HG02852 (cell line): Measurements from ENCODE around the gene PACS1.

ENCODE experiments used
- ATAC-seq: cut with Tn5 transposase; IDR thresholded peaks from one replicate; pipeline ENCODE4 v1.9.1; 2021; ENCODE audit warnings: mild to moderate bottlenecking, moderate library complexity; ENCODE audit not compliant: unreplicated experiment

PACS1 gene

GRCh38 chr11:66131937-66132632 lies 62.0 kb downstream of the PACS1 start:
- ATAC-seq: no peak

DNA sequence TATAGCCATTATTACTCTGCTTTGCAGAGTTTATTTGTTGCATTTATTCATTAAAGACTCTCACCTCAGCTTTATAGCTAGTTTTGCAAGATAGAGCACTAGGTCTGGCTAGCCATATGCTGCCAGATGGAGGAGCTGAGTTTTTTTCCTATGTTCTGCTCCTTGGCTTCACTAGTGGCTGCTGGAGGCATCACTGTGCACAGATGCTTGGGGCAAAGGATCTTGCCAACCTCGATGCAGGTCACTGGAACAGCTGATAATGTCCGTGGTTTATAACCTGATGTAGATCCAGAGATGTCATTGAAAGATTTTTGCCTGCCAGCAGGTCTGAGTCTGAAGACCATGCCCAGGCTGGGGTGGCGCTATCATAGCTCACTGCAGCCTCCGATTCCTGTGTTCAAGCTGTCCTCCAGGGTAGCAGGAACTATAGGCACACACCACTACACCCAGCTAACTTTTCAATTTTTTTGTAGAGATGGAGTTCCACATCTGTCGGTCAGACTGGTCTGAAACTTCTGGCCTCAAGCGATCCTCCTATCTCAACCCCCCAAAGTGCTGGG lies 63.2 kb downstream of the PACS1 start:
- ATAC-seq: no peak

DNA sequence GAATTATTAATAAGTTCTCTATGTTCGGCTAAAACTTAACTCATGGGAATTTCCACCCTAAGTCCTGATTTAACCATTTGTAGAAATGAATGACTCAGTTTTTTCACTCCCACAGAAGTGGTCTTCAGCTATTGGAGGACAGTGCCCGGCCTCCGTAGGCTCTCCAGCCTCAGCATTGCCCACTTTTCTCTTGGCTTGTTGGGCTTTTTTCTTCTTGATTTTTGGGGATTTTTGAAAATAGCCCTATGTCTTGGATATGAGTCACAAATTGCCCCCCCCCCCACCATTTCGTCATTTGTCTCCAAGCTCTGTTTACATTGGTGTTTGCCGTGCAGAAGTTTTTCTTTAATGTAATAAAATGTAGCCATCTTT lies 66.7 kb downstream of the PACS1 start:
- ATAC-seq: no peak

DNA sequence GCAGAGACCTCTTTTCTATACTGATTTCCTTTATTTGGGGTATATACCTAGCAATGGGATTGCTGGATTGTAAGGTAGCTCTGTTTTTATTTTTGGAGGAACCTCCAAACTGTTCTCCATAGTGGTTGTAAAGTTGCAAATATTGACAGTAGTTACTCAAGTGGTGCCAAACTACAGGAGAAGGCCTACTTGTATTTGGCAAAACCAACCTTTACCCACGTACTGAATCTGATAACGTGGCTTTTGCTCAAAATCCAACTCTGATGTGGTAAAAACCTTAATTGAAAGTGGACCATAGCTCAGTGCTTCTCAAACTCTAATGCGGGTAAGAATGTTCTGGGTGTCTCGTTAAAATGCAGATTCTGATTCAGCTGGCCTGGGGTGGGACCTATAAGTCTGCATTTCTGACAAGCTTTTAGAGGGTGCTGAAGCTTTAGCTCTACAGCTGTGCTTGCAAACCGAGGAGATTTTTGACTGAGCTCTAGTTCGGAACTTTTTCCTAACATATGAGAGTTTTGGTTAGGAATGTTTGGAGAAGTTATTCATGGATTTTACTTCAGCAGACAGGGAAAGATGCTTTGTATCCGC lies 69.8 kb downstream of the PACS1 start:
- ATAC-seq: no peak

- no peak for ATAC-seq
Observed at GRCh38 chr11:66142370-66143263, 72.5 kb downstream of the PACS1 start.

- ATAC-seq: no peak
Observed at GRCh38 chr11:66143264-66143566, 73.1 kb downstream of the PACS1 start.

DNA sequence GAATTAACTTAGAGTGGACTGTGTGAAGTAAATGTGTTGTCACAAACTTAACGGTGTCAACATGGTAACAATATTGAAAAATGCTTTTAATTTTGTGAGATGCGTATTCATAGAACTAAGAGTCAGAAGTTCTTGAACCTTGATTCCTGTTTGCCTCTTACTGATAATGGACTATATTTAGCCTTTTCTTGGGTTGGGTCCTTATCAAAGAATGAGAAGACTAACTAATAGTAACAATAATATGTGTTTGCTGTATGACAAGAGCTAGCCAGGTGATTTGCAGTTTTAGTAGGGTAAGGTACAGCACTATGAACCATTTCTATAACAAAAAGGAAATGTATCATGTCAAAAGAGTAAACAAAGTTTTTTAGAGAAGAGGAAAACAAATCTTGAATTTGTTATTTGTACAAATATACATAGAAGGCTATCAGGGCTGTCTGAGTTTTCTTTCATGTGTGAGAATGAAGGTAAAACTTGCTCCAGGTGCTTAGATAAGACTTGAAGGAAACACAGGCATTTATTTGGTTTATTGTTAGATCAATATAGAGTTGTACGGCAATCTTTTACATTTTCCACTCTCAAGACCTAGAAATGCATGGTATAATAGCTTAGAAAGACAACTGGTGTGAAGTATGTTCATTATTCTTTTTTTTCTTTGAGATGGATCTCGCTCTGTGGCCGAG lies 74.1 kb downstream of the PACS1 start:
- ATAC-seq: no peak

GRCh38 chr11:66146074-66146473 lies 76.0 kb downstream of the PACS1 start:
- ATAC-seq: no peak

DNA sequence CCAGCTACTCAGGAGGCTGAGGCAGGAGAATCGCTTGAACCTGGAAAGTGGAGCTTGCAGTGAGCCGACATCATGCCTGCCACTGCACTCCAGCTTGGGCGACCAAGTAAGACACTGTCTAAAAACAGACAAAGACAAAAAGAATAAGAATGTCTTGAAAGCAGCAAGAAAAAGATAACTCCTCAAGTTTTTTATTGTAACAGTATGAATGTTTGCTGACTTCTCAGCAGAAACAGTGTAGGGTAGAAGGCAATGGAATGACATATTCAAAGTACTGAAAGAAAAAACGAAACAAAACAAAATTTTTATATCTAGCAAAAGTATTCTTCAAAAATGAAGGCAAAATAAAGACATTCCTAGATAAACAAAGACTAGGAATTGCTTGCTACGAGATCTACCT lies 76.9 kb downstream of the PACS1 start:
- no peak for ATAC-seq

DNA sequence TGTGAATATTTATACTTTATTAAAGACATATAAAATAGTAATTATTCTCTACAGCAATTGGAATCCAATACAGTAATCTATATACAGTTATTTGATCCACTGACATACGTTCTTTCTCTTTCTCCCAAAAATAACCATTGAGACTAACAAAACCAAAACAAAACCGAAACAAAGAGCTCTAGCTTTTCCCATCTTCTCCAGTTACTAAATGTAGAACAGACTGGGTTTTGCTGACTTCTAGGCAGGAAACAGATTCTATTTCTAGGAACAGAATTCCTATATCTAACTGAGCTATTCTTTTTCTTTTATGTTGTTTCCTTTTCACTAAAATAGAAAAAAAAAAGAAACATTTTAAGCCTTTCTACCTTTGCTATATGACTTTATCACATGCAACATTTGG lies 80.1 kb downstream of the PACS1 start:
- no peak for ATAC-seq

DNA sequence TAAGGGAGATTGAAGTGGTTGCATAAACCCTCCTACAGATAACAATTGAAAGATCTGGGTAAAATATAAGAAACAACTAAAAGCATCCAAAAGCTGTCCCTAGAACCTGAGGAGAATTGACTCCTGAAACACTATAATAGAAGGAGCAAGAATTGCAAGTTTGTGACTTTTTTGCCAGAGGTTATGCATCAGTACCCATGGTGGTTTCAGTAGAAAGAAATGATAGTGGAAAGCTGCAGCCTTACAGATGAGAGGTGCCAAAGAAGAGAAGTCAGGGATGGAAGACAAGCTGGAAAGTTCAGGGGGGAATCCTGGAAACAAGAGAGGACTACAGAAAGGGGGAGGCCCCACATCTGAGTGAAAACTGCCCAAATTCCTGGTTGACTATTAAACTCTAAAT lies 80.7 kb downstream of the PACS1 start:
- ATAC-seq: no peak

- ATAC-seq: no peak
Observed at GRCh38 chr11:66151273-66151672, 81.2 kb downstream of the PACS1 start.

DNA sequence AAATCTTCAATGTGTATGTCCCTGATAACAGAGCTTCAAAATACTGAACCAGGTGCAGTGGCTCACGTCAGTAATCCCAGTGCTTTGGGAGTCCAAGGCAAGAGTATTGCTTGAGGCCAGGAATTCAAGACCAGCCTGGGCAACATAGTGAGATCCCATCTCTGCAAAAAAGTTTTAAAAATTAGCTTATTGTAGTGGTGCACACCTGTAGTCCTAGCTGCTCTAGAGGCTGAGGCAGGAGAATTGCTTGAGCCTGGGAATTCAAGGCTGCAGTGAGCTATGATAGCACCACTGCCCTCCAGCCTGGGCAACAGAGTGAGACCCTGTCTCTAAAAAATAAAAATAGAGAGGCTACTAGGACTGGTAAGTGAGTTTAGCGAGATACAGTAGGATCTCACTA lies 84.0 kb downstream of the PACS1 start:
- no peak for ATAC-seq

DNA sequence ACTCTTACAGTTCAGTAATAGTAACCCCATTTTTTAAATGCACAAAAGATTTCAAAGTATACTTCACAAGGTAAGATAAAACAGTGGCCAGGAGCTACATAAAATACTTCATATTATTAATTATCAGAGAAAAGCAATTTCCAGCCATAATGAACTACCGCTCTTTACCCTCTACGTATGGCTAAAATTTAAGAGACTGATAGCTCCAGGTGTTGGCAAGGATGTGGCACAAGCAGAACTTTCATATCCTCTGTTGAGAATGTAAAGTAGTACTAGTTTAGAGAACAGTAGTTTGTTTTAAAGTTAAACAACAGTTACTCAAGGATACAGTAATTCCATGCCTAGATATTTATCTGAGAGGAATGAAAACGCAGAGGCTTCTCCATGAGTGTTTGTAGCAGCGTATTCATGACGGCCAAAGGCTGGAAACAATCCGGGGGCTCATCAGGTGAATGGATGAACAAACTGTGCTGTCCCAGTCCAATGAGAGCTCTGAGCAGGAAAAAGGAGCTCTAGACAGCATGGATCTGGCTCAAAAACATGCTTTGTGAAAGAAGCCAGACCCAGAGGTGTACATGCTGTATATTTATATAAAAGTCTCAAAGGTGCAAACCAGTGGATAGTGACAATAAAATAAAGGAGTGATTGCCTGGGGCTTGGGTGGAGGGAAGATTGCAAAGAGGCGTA lies 85.5 kb downstream of the PACS1 start:
- ATAC-seq: no peak

GRCh38 chr11:66157182-66157864 lies 87.3 kb downstream of the PACS1 start:
- no peak for ATAC-seq

- no peak for ATAC-seq
Observed at GRCh38 chr11:66158156-66158555, 88.1 kb downstream of the PACS1 start.

DNA sequence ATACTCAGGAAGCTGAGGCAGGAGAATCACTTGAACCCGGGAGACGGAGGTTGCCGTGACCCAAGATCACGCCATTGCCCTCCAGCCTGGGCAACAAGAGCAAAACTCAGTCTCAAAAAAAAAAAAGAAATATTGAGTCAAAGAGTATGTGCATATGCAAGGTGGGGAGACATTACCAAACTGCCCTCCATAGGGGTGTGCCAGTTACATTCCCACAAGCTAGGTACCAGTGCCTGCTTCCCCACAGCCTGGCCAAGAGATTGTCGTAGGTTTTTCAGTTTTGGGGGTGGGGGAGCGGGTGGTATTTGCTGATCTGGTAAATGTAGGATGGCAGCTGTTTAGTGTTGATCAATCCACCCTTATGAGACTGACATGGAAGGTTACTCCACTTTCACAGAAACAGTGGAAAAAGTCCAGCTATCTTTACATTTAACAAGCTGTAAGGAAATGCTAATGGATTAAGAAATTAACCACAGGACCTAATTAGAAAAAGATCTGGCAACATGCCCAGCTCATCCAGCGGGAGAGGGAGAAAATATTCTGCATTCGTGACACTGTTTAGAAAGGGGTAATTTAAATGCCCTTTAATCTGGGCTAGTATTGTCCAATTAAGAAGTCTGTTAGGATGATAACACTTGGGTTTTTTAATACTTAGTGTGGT lies 89.4 kb downstream of the PACS1 start:
- ATAC-seq: no peak

DNA sequence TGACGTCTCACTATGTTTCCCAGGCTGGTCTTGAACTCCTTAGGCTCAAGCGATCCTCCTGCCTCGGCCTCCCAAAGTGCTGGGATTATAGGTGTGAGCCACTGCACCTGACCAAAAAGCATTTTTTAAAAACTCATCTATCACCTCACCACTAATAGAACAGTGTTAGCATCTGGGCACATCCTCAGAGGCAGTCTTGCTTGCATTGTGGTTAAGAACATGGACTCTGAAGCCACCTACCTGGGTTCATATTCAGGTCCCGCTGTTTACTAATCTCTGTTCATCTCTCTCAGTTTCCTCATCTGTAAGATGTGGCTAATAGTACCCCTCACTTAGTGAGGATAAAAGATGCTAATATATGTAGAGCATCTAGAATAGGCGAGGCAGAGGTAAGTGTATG lies 90.6 kb downstream of the PACS1 start:
- no peak for ATAC-seq

GRCh38 chr11:66168289-66168688 lies 98.2 kb downstream of the PACS1 start:
- ATAC-seq: no peak

DNA sequence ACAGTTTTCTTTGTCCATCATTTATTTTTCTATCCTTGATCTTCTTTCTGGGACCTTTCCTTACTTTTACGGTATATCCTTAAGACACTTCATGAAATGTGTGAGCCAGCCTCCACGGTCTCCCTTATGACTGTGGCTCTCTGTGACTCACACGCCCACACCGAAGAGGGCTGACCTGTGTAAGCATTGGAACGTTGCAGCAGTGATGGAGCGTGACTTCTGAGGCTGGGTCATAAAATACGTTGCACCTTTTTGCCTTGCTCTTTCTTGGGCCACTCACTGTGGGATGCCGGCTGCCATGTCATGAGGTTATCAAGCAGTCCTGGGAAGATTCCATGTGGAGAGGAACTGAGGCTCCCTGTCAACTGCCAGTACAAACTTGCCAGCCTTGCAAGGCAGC lies 102.1 kb downstream of the PACS1 start:
- no peak for ATAC-seq
